Neural cell (in vitro differentiated cells): ENCODE data around the gene NOL9.

Experiments used
- CTCF ChIP-seq: fragments of 450-650 bp; IDR thresholded peaks from 2 replicates; pipeline ENCODE4 v1.5.1; 2014; ENCODE audit warnings: antibody characterized with exemption, mild to moderate bottlenecking, moderate library complexity; ENCODE audit not compliant: poor library complexity, severe bottlenecking
- EP300 ChIP-seq: fragments of 450-650 bp; conservative IDR thresholded peaks from 2 replicates; pipeline ENCODE4 v1.6.1; 2014; ENCODE audit warnings: antibody characterized with exemption, mild to moderate bottlenecking, moderate library complexity; ENCODE audit not compliant: poor library complexity, severe bottlenecking
- EZH2 ChIP-seq: fragments of 200-600, 300-800 bp; shearing (Covaris generic), sonication (generic); IDR thresholded peaks from 2 replicates; pipeline ENCODE4 v1.6.1; 2014; ENCODE audit warnings: antibody characterized with exemption, low read length, borderline replicate concordance, mild to moderate bottlenecking; ENCODE audit not compliant: insufficient read depth, poor library complexity, severe bottlenecking
- POLR2AphosphoS5 ChIP-seq: IDR thresholded peaks from 2 replicates; pipeline ENCODE4 v1.6.1; 2012
- RAD21 ChIP-seq: fragments of 450-650 bp; conservative IDR thresholded peaks from 2 replicates; pipeline ENCODE4 v1.6.1; 2014; ENCODE audit warnings: antibody characterized with exemption, mild to moderate bottlenecking, moderate library complexity
- REST ChIP-seq: IDR thresholded peaks from 2 replicates; pipeline ENCODE4 v1.6.1; 2012; ENCODE audit warnings: borderline replicate concordance
- SMC3 ChIP-seq: fragments of 450-650 bp; conservative IDR thresholded peaks from 2 replicates; pipeline ENCODE4 v1.6.1; 2014; ENCODE audit warnings: antibody characterized with exemption, mild to moderate bottlenecking, moderate library complexity; ENCODE audit not compliant: poor library complexity

DNA sequence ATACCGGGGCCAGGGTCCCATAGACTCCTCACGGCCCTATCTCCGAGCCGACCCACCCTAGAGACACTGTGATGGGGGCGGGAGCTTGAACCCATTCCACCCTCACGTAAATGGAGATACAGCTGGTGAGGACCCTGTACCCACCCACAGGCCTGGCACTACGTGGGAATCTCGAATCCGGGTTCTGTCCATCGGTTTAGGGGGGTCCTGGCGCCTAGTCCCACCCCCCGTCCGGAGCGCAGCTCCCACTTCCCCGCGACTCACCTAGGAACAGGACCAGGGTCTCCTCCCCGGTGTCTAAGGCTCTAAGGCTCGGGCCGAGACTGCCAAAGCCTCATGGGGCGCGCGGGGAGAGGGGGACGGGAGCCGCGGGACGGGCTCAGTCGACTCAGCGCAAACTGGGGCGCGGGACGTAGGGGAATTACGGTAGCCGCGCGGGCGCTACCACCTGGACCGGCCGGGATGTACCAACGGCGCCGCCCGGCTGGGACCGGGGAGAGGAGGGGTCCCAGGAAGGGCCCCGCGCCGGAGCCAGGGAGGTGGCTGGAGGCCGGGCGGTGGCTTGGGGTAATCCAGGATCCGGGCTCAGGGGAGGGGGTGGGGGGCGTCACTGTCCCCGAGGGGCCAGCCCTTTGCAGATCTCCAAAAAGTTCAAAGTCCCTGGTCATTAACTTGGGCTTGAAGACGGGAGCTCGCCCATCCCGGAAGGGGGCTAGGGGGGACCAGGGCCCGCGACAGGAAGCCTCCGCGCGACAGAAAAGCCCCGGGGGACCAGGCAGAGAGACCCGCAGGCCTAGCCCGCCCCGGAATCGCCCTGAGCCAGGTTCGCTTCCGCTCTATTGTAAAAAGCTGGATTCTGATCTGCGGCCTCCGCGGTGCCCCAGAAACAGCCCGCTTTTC lies 63.9 kb downstream of the NOL9 start:
- TF ChIP-seq CTCF, result peak; percentile 46
- no peak for TF ChIP-seq EP300
- no peak for TF ChIP-seq POLR2AphosphoS5
- no peak for TF ChIP-seq REST
- TF ChIP-seq RAD21, result no peak
- TF ChIP-seq EZH2, result no peak
- TF ChIP-seq SMC3, result no peak
